Sigmoid colon (tissue), 4 donors: ENCODE measurements around the gene RAB11FIP5.

Experiments
- EP300 ChIP-seq, 4 donors: sonication (generic); formaldehyde crosslinking; IDR thresholded peaks; one replicate each; pipeline ENCODE4 v1.6.1; 2017; ENCODE audit warnings: antibody characterized with exemption in 4 of 4
- POLR2A ChIP-seq, 2 donors: fragments of 450-650 bp; IDR thresholded peaks; one replicate each; pipeline ENCODE4 v1.6.1; 2016; ENCODE audit warnings: antibody characterized with exemption in 2 of 2, mild to moderate bottlenecking in 2 of 2, moderate library complexity in 2 of 2
- POLR2AphosphoS5 ChIP-seq, 4 donors: sonication (generic); formaldehyde crosslinking; IDR thresholded peaks; one replicate each; pipeline ENCODE4 v1.6.1; 2017; ENCODE audit warnings: antibody characterized with exemption in 4 of 4
- TF ChIP-seq, protein P1 (sequence below), 4 experiments: fragments of 450-650 bp in 3 of 4; fragments of 200-600 bp in 1 of 4; IDR thresholded peaks; one replicate each; pipeline ENCODE4 v1.5.1; 2016 to 2019; ENCODE audit warnings: antibody characterized with exemption in 4 of 4, mild to moderate bottlenecking in 3 of 4, moderate library complexity in 2 of 4

DNA sequence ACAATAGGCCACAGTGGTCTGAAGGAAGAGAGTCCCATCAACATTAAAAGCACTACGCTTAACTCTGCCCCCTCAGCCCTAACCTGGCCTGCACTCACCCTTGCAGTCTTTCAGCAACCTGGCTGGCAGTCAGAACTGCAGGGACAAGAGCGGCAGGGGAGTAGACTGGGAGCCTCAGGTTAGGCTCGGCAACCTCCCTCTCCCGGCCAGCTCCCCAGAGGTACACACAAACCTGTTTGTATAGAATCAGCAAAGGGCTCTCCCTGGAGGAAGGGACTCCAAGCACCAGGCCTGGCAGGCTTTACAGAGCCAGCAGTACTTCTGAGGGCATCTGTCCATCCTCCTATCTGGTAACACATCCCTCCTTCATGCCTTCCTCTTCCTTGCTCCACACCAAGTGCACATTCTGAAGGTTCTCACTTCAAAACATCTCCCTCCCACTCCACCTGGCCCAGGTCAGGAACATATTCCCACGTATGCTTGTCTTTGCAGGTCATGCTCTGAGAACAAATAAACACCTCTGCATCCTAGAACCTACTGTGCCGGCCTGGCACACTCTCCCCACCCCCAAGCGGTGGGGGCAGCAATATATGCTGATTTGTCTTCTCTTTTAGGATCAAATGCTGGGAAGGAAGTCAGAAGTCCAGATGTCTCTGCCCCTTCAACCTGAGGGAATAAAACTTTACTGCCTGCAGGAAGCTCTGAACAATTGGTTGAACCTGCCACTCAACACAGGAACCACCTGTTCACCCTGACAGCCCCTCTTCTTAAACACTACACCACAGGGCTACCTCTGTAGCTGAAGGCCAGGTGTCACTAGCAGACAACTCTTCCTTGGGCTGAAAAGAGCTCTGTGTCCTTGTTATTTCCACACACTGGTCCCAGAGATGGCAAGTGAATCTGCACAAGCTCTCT lies 28.6 kb downstream of the RAB11FIP5 start:
- no peak for TF ChIP-seq POLR2AphosphoS5 (IDR thresholded peaks at IDR 0.05)
- TF ChIP-seq, protein P1, sequence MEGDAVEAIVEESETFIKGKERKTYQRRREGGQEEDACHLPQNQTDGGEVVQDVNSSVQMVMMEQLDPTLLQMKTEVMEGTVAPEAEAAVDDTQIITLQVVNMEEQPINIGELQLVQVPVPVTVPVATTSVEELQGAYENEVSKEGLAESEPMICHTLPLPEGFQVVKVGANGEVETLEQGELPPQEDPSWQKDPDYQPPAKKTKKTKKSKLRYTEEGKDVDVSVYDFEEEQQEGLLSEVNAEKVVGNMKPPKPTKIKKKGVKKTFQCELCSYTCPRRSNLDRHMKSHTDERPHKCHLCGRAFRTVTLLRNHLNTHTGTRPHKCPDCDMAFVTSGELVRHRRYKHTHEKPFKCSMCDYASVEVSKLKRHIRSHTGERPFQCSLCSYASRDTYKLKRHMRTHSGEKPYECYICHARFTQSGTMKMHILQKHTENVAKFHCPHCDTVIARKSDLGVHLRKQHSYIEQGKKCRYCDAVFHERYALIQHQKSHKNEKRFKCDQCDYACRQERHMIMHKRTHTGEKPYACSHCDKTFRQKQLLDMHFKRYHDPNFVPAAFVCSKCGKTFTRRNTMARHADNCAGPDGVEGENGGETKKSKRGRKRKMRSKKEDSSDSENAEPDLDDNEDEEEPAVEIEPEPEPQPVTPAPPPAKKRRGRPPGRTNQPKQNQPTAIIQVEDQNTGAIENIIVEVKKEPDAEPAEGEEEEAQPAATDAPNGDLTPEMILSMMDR (IDR thresholded peaks at IDR 0.05): no peak
- TF ChIP-seq EP300 (IDR thresholded peaks at IDR 0.05): no peak
- TF ChIP-seq POLR2A (IDR thresholded peaks at IDR 0.05): no peak
